Naive thymus-derived CD8-positive, alpha-beta T cell (primary cell): ENCODE data around the gene LATS2. TPM values are rescaled to one million over a fixed set of nuclear protein-coding genes. Genes with fewer than 3 reads are reported as not detected.
"Not testable (repeated sequence)": the region's sequence is repeated elsewhere in the genome, so short reads cannot be mapped to it uniquely, and the experiment has no call there.

Experiments used
- ATAC-seq, 2 donors: fragments of 150-1000 bp; cut with Tn5 transposase in 1 of 2; sonication (Bioruptor Pico), chemical (Tn5 transposase) in 1 of 2; 1 replicate in 1 of 2; 2 replicates in 1 of 2; pipeline ENCODE4 v1.10.0; 2021; ENCODE audit warnings: mild to moderate bottlenecking in 2 of 2, moderate library complexity in 2 of 2
- POLR2A ChIA-PET: fragments of 350-600 bp; sonication (Branson Sonifier 250); formaldehyde crosslinking; loops from one replicate; lab custom pipeline; 2021; ENCODE audit warnings: antibody characterized with exemption; lab: Charles Lee
- DNase-seq, 10 donors: peaks; one replicate each; pipeline versions ENCODE4 v3.0.0 to v3.0.0-alpha.2; 2020 to 2022
- H3K27ac Mint-ChIP-seq, 10 donors: one replicate each; pipeline ENCODE4 v1.8.0; 2020 to 2022; ENCODE audit warnings: mild to moderate bottlenecking in 10 of 10, mixed read lengths in 10 of 10, moderate library complexity in 4 of 10, inconsistent platforms in 1 of 10
- H3K27me3 Mint-ChIP-seq, 5 donors: one replicate each; pipeline ENCODE4 v1.8.0; 2021 to 2022; ENCODE audit warnings: mixed read lengths in 5 of 5
- H3K36me3 Mint-ChIP-seq, 3 donors: one replicate each; pipeline ENCODE4 v1.8.0; 2020 to 2022; ENCODE audit warnings: mixed read lengths in 3 of 3, mild to moderate bottlenecking in 2 of 3, inconsistent platforms in 1 of 3
- H3K4me1 Mint-ChIP-seq, 4 donors: one replicate each; pipeline ENCODE4 v1.8.0; 2021 to 2022; ENCODE audit warnings: mixed read lengths in 4 of 4
- H3K4me3 Mint-ChIP-seq, 10 donors: one replicate each; pipeline ENCODE4 v1.8.0; 2020 to 2022; ENCODE audit warnings: mild to moderate bottlenecking in 10 of 10, mixed read lengths in 10 of 10, moderate library complexity in 6 of 10, inconsistent platforms in 1 of 10
- H3K9me3 Mint-ChIP-seq, 9 donors: one replicate each; pipeline ENCODE4 v1.8.0; 2020 to 2022; ENCODE audit warnings: mixed read lengths in 9 of 9, mild to moderate bottlenecking in 3 of 9, inconsistent platforms in 1 of 9, moderate library complexity in 1 of 9
- polyA plus RNA-seq, 3 donors: library from polyadenylated mRNA; unstranded; fragments of 300-500 nt; fragmentation: Illumina TruSeq; gene quantifications; one replicate each; pipeline ENCODE4 v1.2.3, GENCODE V29; 2021
- total RNA-seq, 8 experiments: library from RNA in 2 of 8; stranded (reverse) in 2 of 8; gene quantifications; one replicate each; pipeline ENCODE4 v1.2.3 and lab custom pipeline; 2021 to 2026

Gene LATS2
- total and polyA plus RNA-seq, 5 experiments from 2014 or later: 0.06 to 0.70 (median 0.38) TPM; not detected in 1

DNA sequence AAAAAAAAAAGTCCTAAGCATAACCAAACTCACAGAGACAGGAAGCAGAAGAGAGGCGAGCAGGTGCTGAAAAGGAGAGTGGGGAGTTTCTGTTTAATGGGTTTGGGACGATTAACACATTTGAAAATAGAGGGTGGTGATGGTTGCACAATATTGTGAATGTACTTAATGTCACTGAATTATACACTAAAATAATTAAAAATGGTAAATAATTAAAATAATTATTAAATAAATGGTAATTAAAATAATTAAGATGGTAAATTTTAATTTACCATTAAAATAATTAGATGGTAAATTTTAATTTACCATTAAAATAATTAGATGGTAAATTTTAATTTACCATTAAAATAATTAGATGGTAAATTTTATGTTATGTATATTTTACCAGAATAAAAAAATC, 84.0 kb downstream of the LATS2 start:
- no peak for DNase-seq
- Mint-ChIP-seq H3K4me1 (no peaks in the 10 kb centered on the region), H3K27ac (peak overlapping the region in 1 of 10 donors; percentile 46), H3K9me3 (no peaks in the 10 kb centered on the region), H3K36me3 (peaks cover 0 to 11% (median 0%) of the 10 kb centered on the region in 3 donors), H3K27me3 (no peaks in the 10 kb centered on the region), H3K4me3 (no peak overlapping the region)
- POLR2A ChIA-PET: no interaction called here
- ATAC-seq: no peak

DNA sequence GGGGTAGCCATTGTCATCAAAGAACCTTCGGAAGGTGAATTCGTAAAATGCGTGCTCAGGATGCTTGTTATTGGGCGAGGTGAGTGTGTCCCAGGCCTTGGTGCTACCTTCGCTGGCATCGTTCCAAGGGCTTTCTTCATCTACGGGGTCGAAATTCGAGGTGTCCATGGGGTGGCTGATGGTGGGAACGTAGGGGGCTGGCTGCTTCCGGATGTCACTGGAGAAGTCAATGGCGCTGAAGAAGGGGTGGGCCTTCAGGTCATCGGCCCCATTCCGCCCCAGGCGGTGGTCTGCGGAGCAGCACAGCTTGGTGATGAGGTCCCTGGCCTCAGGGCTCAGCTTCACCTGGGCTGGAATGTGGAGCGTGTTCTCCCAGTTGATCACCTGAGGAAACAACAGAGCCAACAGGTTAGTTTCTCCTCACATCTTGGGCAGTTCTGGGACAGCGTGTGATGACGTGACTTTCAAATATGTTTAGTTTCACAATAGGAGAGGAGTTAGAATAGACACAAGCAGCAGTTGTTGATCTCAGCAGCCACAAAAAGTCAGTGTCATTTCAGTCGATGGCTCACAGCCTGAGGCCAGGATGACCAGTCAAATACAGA, 86.3 kb downstream of the LATS2 start:
- Mint-ChIP-seq H3K4me3 (no peak overlapping the region), H3K4me1 (no peaks in the 10 kb centered on the region), H3K36me3 (peaks cover 0 to 2% (median 0%) of the 10 kb centered on the region in 3 donors), H3K27ac (no peak overlapping the region), H3K27me3 (no peaks in the 10 kb centered on the region), H3K9me3 (no peaks in the 10 kb centered on the region)
- no peak for DNase-seq
- no peak for ATAC-seq
- POLR2A ChIA-PET: no interaction called here

DNA sequence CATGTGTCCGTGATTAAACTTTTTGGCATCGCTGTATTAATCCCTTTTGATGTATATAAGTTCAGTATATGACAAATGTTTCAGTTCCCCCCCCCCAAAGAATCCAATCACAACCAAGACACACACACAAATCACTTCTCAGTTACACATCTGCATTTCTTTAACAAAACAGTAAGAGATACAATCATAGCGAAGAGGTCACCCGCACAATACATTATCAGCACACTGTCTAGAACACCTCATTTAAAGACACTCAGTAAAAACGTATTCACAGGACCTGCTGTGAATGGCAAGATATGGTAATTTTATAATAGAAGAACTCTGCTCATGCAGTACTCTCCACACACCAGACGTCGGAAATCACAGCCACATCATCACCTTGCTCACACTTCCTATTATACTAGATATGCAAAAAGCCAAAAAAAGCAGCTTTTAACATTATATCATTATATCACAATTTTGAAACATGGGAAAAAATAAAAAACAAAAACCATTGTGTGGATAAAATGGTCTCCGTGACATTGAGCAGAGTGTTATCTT, 87.4 kb downstream of the LATS2 start:
- Mint-ChIP-seq H3K36me3 (peaks cover 0 to 2% (median 0%) of the 10 kb centered on the region in 3 donors), H3K27ac (no peak overlapping the region), H3K4me1 (peaks cover 0 to 4% (median 0%) of the 10 kb centered on the region in 4 donors), H3K9me3 (no peaks in the 10 kb centered on the region), H3K27me3 (no peaks in the 10 kb centered on the region), H3K4me3 (no peak overlapping the region)
- no peak for ATAC-seq
- POLR2A ChIA-PET: no interaction called here
- DNase-seq: no peak

DNA sequence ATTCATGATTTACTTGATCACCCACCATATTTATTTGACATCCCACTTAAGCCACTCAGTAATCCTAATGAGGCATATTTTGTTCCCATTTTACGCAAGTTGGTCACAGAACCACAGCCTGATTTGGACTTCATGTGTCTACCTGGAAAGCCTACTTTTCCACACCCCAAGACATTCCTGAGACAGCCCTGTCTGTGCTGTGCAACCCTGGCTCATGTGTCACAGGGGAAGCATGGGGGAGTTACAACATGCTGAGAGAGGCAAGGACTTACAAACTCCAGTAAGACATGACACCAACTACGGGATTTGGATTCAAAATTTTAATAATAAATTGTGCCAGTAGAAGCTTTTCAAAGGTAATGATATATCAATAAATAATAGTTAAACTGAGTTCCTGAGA, 88.7 kb downstream of the LATS2 start:
- Mint-ChIP-seq H3K9me3 (no peaks in the 10 kb centered on the region), H3K4me1 (peaks cover 0 to 5% (median 2%) of the 10 kb centered on the region in 4 donors), H3K36me3 (peaks cover 0 to 2% (median 0%) of the 10 kb centered on the region in 3 donors), H3K4me3 (no peak overlapping the region), H3K27me3 (no peaks in the 10 kb centered on the region), H3K27ac (no peak overlapping the region)
- ATAC-seq: no peak
- POLR2A ChIA-PET: no interaction called here
- DNase-seq: no peak

DNA sequence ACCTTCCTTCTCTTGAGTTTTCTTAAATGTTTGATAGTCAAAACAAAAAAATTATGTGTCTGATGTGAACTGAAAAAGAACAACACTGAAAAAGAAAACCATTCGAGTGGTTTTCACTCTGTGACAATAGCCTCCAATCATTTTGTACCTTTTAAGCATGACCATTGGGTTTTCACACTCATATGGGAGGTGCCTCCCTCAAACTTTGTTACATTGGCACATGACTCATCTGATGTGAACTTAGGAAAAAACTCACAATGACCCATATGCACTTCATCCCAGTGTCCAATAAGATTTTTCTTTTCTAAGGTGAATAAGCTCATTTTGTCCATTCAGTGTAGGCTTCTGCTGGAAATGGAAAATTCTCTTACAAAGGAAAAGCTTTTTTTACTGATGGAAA, 92.2 kb downstream of the LATS2 start:
- H3K4me1 Mint-ChIP-seq: peaks cover 0 to 5% (median 2%) of the 10 kb centered on the region in 4 donors
- ATAC-seq (no peak), DNase-seq (no peak)
- no peak overlapping the region for H3K27ac Mint-ChIP-seq
- no peaks in the 10 kb centered on the region for H3K9me3 Mint-ChIP-seq
- H3K36me3 Mint-ChIP-seq: peaks cover 0 to 2% (median 0%) of the 10 kb centered on the region in 3 donors
- H3K4me3 Mint-ChIP-seq: no peak overlapping the region
- POLR2A ChIA-PET: interaction anchor here (0.7 kb wide), 1 partner anchor 17 kb away, joined by 3 read pairs; no protein-coding TSS in a partner anchor
- H3K27me3 Mint-ChIP-seq: peaks cover 0 to 3% (median 0%) of the 10 kb centered on the region in 5 donors

DNA sequence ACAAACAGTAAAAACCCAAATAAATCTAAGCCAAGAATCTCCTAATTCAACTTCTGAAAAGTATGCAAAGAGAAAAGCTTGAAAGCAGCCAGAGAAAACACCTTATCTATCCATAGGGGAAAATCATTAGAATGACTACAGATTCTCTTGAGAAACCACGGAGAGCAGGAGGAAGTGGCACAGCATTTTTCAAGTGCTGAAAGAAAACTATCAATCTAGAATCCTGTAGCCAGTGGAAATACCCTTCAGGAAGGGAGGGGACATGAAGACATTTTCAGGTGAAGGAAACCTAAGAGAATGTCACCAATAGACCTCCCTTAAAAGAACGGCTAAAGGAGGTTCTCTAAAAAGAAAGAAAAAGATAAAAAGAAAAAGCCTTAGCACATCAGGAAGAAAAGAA, 92.6 kb downstream of the LATS2 start:
- no peak overlapping the region for H3K27ac Mint-ChIP-seq
- H3K4me3 Mint-ChIP-seq: no peak overlapping the region
- H3K27me3 Mint-ChIP-seq: peaks cover 0 to 3% (median 0%) of the 10 kb centered on the region in 5 donors
- POLR2A ChIA-PET: no interaction called here
- no peaks in the 10 kb centered on the region for H3K9me3 Mint-ChIP-seq
- DNase-seq (no peak), ATAC-seq (no peak)
- peaks cover 0 to 5% (median 2%) of the 10 kb centered on the region in 4 donors for H3K4me1 Mint-ChIP-seq
- peaks cover 0 to under 1% (median 0%) of the 10 kb centered on the region in 3 donors for H3K36me3 Mint-ChIP-seq

DNA sequence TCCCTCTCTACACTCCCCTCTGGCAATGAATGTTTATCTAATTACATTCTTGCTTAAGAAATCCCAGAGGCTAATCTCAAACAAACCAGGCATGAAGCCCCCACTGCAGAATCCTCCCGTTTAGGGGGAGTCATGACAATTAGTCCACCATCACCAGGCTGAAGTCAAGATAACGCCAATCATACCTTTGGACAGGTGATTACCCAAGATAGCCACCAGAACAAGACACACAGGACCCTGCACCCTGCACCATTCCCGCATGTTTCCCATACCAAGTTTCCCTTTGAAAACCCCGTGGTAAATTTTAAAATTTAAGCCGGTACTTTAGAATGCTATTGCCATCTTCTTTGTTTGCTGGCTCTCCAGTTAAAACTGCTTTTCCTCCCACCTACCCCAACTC, 94.0 kb downstream of the LATS2 start:
- peaks cover 0 to 5% (median 2%) of the 10 kb centered on the region in 4 donors for H3K4me1 Mint-ChIP-seq

DNA sequence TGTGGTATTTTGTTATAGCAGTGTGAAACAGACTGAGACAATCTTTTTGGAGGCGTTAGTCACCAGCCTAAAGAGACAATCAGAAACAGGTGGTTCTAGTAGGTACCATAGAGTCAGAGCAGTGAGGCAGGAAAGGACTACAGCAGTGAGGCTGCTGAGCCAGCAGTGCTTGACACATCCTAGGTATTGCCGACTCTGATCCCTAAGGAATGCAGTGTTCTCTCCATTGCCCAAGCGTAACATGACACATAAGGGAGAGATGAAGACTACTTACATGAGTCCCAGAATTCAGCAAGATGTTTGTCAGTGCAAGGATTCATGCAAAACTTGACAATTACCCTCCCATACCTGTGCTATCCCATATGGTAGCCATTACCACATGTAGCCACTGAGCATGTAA, 96.5 kb downstream of the LATS2 start:
- POLR2A ChIA-PET: no interaction called here
- no peak for ATAC-seq

More for the DNA sequence above, 94.0 kb downstream of the LATS2 start:
- Mint-ChIP-seq H3K36me3 (no peaks in the 10 kb centered on the region), H3K27ac (no peak overlapping the region), H3K9me3 (no peaks in the 10 kb centered on the region), H3K27me3 (peaks cover 0 to 5% (median 0%) of the 10 kb centered on the region in 5 donors), H3K4me3 (no peak overlapping the region)
- POLR2A ChIA-PET: no interaction called here
- DNase-seq (no peak), ATAC-seq (no peak)

DNA sequence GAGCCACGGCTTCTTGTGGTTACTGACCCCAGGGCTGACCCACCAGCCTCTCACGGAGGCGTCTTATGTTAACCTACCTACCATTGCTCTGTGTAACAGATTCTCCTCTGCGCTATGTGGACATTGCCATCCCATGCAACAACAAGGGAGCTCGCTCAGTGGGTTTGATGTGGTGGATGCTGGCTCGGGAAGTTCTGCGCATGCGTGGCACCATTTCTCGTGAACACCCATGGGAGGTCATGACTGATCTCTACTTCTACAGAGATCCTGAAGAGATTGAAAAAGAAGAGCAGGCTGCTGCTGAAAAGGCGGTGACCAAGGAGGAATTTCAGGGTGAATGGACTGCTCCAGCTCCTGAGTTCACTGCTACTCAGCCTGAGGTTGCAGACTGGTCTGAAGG, 99.7 kb downstream of the LATS2 start:
- H3K9me3 Mint-ChIP-seq, DNase-seq, ATAC-seq, H3K36me3 Mint-ChIP-seq, H3K4me3 Mint-ChIP-seq, H3K4me1 Mint-ChIP-seq, POLR2A ChIA-PET: not testable (repeated sequence)
- Mint-ChIP-seq H3K27me3 (peaks cover 4 to 20% (median 9%) of the 10 kb centered on the region in 5 donors), H3K27ac (peak overlapping the region in 1 of 10 donors; percentile 68)

More for the DNA sequence above, 96.5 kb downstream of the LATS2 start:
- Mint-ChIP-seq H3K4me1 (peaks cover 7 to 9% (median 8%) of the 10 kb centered on the region in 4 donors), H3K9me3 (no peaks in the 10 kb centered on the region), H3K27me3 (peaks cover 0 to 16% (median 8%) of the 10 kb centered on the region in 5 donors), H3K4me3 (no peak overlapping the region), H3K36me3 (no peaks in the 10 kb centered on the region), H3K27ac (no peak overlapping the region)
- DNase-seq: no peak

DNA sequence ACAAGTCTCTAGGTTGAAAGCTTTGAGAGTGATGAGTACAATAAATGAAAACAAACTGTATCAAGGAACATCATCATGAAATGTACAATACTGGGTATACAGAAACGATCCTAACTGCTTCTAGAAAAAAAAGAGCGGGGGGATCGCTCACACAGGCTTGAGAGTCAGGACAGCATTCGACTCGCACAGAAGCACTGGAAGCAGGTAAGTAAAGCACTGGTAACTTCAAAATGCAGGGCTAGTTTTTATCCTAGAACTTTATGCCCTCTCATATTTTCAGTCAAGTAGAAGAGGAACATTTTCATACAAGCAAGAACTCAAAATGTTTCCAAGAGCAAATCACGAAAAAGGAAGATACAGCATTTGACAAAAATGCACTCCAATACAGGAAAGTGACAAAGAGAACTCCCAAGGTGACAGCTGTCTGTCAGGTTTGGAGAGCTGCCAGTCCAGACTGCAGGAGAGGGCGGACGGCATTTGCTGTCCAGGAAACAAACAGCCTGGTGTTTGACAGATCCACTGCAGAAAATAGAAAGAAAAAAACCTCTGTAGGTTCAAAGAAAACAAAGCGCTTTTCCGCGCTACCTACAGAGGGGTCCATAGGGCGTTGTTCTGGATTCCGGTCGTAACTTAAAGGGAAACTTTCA, 100.6 kb downstream of the LATS2 start:
- no peak for DNase-seq
- Mint-ChIP-seq H3K4me1 (peaks cover 3 to 7% (median 6%) of the 10 kb centered on the region in 4 donors), H3K36me3 (no peaks in the 10 kb centered on the region), H3K9me3 (no peaks in the 10 kb centered on the region), H3K27ac (no peak overlapping the region), H3K27me3 (peaks cover 4 to 29% (median 9%) of the 10 kb centered on the region in 5 donors), H3K4me3 (peak overlapping the region in 4 of 10 donors; percentile 2 to 30 (median 16))
- ATAC-seq: no peak
- POLR2A ChIA-PET: no interaction called here

DNA sequence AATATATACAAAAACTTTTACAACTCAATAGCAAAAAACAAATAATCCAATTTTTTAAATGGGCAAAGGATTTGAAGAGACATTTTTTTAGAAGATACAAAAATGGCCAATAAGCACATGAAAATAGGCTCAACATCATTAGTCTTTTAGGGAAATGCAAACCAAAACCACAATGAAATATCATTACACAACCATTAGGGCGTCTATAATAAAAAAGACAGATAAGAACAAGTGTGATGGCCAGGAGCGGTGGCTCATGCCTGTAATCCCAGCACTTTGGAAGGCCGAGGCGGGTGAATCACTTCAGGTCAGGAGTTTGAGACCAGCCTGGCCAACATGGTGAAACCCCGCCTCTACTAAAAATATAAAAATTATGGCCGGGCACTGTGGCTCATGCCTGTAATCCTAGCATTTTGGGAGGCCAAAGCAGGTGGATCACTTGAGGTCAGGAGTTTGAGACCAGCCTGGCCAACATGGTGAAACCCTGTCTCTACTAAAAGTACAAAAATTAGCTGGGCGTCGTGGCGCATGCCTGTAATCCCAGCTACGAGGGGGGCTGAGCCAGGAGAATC, 104.3 kb downstream of the LATS2 start:
- H3K9me3 Mint-ChIP-seq, ATAC-seq, H3K4me3 Mint-ChIP-seq, H3K27ac Mint-ChIP-seq, POLR2A ChIA-PET, H3K4me1 Mint-ChIP-seq, H3K36me3 Mint-ChIP-seq, DNase-seq: not testable (repeated sequence)
- H3K27me3 Mint-ChIP-seq: peaks cover 9 to 46% (median 23%) of the 10 kb centered on the region in 5 donors

DNA sequence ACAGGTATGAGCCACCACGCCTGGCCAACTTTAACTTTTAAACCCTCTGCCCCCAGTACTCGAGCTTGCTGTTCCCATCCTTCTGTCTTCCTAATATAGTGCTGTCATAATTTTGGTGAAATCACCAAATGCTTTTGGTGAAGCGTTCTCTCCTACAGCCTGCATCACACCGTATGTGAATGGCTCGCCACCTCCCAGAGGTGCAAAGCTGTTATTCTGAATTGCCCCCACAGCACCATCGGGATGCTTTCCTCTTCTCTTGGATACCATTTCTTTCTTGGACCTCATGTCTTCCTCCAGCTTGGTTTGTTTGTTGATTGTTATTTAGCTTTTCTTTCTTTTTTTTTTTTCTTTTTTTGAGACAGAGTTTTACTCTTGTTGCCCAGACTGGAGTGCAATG, 105.9 kb downstream of the LATS2 start:
- no peak for ATAC-seq
- Mint-ChIP-seq H3K27me3 (peaks cover 11 to 40% (median 22%) of the 10 kb centered on the region in 5 donors), H3K4me3 (no peak overlapping the region), H3K4me1 (peaks cover 0 to 2% (median under 1%) of the 10 kb centered on the region in 4 donors), H3K36me3 (no peaks in the 10 kb centered on the region), H3K9me3 (peaks cover 0 to 1% (median 0%) of the 10 kb centered on the region in 9 donors), H3K27ac (no peak overlapping the region)
- POLR2A ChIA-PET: no interaction called here
- no peak for DNase-seq
